Measurements from ENCODE around the gene EIF2B2.

Gene EIF2B2

DNA sequence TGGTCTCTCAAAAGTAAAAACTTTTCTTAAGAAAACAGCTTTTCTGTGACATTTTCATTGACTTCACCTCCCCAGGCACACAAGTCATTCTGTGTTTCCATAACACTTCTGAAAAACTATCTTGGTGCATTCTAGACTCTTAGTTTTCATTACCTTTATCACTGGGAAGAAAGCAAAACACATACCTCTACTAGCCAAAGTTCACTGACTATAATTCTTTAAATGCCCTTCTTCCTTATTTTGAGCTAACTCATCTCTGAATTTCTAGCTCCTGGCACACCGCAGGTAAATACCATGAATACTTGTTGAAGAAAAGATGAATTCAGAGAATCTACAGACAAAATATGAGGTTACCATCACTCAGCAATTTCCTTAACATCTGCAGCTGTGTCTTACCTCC is 27.4 kb downstream of the EIF2B2 start:
- TF ChIP-seq, protein P1, sequence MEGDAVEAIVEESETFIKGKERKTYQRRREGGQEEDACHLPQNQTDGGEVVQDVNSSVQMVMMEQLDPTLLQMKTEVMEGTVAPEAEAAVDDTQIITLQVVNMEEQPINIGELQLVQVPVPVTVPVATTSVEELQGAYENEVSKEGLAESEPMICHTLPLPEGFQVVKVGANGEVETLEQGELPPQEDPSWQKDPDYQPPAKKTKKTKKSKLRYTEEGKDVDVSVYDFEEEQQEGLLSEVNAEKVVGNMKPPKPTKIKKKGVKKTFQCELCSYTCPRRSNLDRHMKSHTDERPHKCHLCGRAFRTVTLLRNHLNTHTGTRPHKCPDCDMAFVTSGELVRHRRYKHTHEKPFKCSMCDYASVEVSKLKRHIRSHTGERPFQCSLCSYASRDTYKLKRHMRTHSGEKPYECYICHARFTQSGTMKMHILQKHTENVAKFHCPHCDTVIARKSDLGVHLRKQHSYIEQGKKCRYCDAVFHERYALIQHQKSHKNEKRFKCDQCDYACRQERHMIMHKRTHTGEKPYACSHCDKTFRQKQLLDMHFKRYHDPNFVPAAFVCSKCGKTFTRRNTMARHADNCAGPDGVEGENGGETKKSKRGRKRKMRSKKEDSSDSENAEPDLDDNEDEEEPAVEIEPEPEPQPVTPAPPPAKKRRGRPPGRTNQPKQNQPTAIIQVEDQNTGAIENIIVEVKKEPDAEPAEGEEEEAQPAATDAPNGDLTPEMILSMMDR (IDR thresholded peaks at IDR 0.05) = no peak
- no peaks in the 10 kb centered on the region for H3K9me3 Mint-ChIP-seq

GRCh38 chr14:75032939-75033338 is 30.2 kb downstream of the EIF2B2 start:
- DNase-seq = no peak
- Mint-ChIP-seq H3K4me1 (no peaks in the 10 kb centered on the region), H3K36me3 (ENCODE audit: low read depth) (peaks cover 71% of the 10 kb centered on the region), H3K27ac (no peak overlapping the region), H3K9me3 (no peaks in the 10 kb centered on the region), H3K27me3 (ENCODE audit: low read depth, poor library complexity) (no peaks in the 10 kb centered on the region), H3K4me3 (no peak overlapping the region)
- TF ChIP-seq, protein P1 (IDR thresholded peaks at IDR 0.05) = no peak

More for the DNA sequence above, 27.4 kb downstream of the EIF2B2 start:
- no peak for DNase-seq
- Mint-ChIP-seq H3K36me3 (ENCODE audit: low read depth) (peaks cover 55% of the 10 kb centered on the region), H3K4me3 (no peak overlapping the region), H3K27ac (no peak overlapping the region), H3K27me3 (ENCODE audit: low read depth, poor library complexity) (no peaks in the 10 kb centered on the region), H3K4me1 (no peaks in the 10 kb centered on the region)

- Mint-ChIP-seq H3K4me1 (peaks cover 6% of the 10 kb centered on the region), H3K27me3 (ENCODE audit: low read depth, poor library complexity) (no peaks in the 10 kb centered on the region), H3K36me3 (ENCODE audit: low read depth) (peaks cover 69% of the 10 kb centered on the region), H3K4me3 (no peak overlapping the region), H3K9me3 (no peaks in the 10 kb centered on the region), H3K27ac (no peak overlapping the region)
- TF ChIP-seq, protein P1 (IDR thresholded peaks at IDR 0.05) = no peak
- no peak for DNase-seq
These were observed 37.8 kb downstream of the EIF2B2 start for GRCh38 chr14:75040507-75040906.

GRCh38 chr14:75040959-75041358 is 38.2 kb downstream of the EIF2B2 start:
- no peaks in the 10 kb centered on the region for H3K27me3 Mint-ChIP-seq (ENCODE audit: low read depth, poor library complexity)
- H3K4me3 Mint-ChIP-seq = no peak overlapping the region
- TF ChIP-seq, protein P1 (IDR thresholded peaks at IDR 0.05) = no peak
- no peaks in the 10 kb centered on the region for H3K9me3 Mint-ChIP-seq
- no peak overlapping the region for H3K27ac Mint-ChIP-seq
- DNase-seq = no peak
- H3K4me1 Mint-ChIP-seq = peaks cover 6% of the 10 kb centered on the region
- peaks cover 68% of the 10 kb centered on the region for H3K36me3 Mint-ChIP-seq (ENCODE audit: low read depth)

DNA sequence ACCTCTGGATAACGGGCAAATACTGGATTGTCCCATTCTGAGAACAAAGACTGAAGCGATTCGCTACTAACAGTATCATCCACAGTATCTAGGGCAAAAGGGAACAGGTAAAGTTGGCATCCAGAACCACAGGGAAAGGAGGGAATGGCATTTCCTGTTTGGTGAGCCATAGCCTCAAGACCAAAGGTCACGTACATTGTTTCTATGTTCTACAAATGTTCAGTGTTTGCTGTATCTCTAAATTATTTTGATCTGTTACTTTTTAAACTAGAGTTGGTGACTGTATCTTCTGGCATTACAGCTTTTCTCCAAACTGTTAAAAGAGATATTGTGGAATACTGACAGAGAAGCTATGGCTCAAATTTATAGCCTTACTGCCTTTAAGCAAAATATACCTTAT is 38.9 kb downstream of the EIF2B2 start:
- Mint-ChIP-seq H3K4me1 (peaks cover 6% of the 10 kb centered on the region), H3K27ac (no peak overlapping the region), H3K4me3 (no peak overlapping the region), H3K27me3 (ENCODE audit: low read depth, poor library complexity) (no peaks in the 10 kb centered on the region), H3K9me3 (peaks cover 3% of the 10 kb centered on the region), H3K36me3 (ENCODE audit: low read depth) (peaks cover 70% of the 10 kb centered on the region)
- no peak for DNase-seq
- TF ChIP-seq, protein P1 (IDR thresholded peaks at IDR 0.05) = no peak

- no peak for DNase-seq
- TF ChIP-seq, protein P1 (IDR thresholded peaks at IDR 0.05) = no peak
- Mint-ChIP-seq H3K4me1 (peaks cover 6% of the 10 kb centered on the region), H3K27ac (peak overlapping the region; percentile 44), H3K27me3 (ENCODE audit: low read depth, poor library complexity) (no peaks in the 10 kb centered on the region), H3K36me3 (ENCODE audit: low read depth) (peaks cover 70% of the 10 kb centered on the region), H3K9me3 (peaks cover 6% of the 10 kb centered on the region), H3K4me3 (no peak overlapping the region)
These were observed 39.3 kb downstream of the EIF2B2 start for GRCh38 chr14:75042035-75042434.

Data from nephron progenitor cell (in vitro differentiated cells).